ENCODE results near the gene USP12.

Gene USP12

DNA sequence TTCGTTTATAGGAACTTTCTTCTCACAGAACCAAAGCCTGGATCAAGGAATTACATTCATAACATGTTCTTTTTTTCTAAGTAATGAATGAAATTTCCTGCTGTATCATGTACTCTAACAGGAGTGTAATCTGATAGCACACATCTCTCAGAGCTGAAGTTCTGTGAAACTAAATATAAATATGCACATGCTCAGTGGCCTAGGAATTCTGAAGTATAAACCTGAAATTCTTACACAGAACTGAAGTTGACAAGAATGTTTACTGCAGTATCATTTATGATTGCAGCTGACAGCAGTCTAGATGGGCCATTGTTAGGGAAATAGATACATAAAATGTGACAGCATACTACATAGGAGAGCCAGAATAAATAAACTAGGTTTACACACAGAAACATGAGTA, 54.5 kb downstream of the USP12 start:
- TF ChIP-seq CTCF (IDR thresholded peaks at IDR 0.05; ENCODE audit: insufficient read depth, low read depth, low read length, missing control alignments): no peak
- no peak for DNase-seq (ENCODE audit: low read depth)
- no peak overlapping the region for H3K4me3 ChIP-seq (ENCODE audit: low read depth, low read length)

DNA sequence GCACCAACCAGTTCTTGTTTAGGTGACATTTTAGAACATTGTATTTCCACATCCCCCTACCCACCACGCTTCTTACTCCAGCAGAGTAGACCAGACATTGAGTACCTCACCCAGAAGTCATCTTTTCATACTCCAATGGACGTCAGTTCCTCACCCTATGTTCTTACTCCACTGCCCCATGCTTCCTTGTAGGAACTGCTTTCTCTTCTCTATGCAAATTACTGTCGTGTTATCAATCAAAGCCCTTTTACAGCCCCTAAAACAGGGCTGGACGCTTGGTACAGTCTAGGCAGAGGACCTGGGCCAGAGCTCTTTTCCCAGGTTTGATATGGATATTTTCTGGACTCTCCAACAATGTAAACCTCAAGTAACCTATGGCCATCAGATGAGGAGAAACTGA, 58.2 kb downstream of the USP12 start:
- TF ChIP-seq CTCF (IDR thresholded peaks at IDR 0.05; ENCODE audit: insufficient read depth, low read depth, low read length, missing control alignments): no peak
- no peak overlapping the region for H3K4me3 ChIP-seq (ENCODE audit: low read depth, low read length)
- DNase-seq (ENCODE audit: low read depth): peak; percentile 35

GRCh38 chr13:27112006-27112405, 59.6 kb downstream of the USP12 start:
- DNase-seq (ENCODE audit: low read depth): peak; percentile 51
- no peak overlapping the region for H3K4me3 ChIP-seq (ENCODE audit: low read depth, low read length)
- TF ChIP-seq CTCF (IDR thresholded peaks at IDR 0.05; ENCODE audit: insufficient read depth, low read depth, low read length, missing control alignments): no peak

GRCh38 chr13:27110056-27110746, 61.4 kb downstream of the USP12 start:
- H3K4me3 ChIP-seq (ENCODE audit: low read depth, low read length): no peak overlapping the region
- TF ChIP-seq CTCF (IDR thresholded peaks at IDR 0.05; ENCODE audit: insufficient read depth, low read depth, low read length, missing control alignments): no peak
- no peak for DNase-seq (ENCODE audit: low read depth)

GRCh38 chr13:27106144-27106543, 65.5 kb downstream of the USP12 start:
- no peak for DNase-seq (ENCODE audit: low read depth)
- H3K4me3 ChIP-seq (ENCODE audit: low read depth, low read length): no peak overlapping the region
- no peak for TF ChIP-seq CTCF (IDR thresholded peaks at IDR 0.05; ENCODE audit: insufficient read depth, low read depth, low read length, missing control alignments)

DNA sequence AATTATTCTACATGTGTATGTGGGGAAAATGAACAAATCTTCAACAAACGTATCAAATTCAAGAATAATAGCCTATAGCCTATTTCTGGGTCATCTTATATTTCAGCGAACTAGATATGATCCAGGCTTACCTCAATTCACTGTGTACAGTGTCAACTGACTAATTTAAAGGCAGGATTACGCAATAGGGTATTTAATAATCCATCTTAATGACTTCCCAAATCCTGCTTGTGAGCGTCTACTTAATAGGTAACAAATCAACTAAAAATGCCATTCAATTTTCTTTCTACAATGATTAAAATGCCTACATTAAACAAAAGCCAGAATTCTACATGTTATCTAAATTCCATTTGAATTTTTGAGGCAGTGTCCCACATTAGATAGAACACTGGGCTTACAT, 67.0 kb downstream of the USP12 start:
- no peak overlapping the region for H3K4me3 ChIP-seq (ENCODE audit: low read depth, low read length)
- no peak for TF ChIP-seq CTCF (IDR thresholded peaks at IDR 0.05; ENCODE audit: insufficient read depth, low read depth, low read length, missing control alignments)
- DNase-seq (ENCODE audit: low read depth): no peak

- no peak for DNase-seq (ENCODE audit: low read depth)
- TF ChIP-seq CTCF (IDR thresholded peaks at IDR 0.05; ENCODE audit: insufficient read depth, low read depth, low read length, missing control alignments): no peak
- no peak overlapping the region for H3K4me3 ChIP-seq (ENCODE audit: low read depth, low read length)
These were observed 69.8 kb downstream of the USP12 start for GRCh38 chr13:27101847-27102246.
